ENCODE measurements around the gene PAPPA. TPM values are rescaled to one million over a fixed set of nuclear protein-coding genes. Genes with fewer than 3 reads are reported as not detected.

PAPPA gene
- total RNA-seq, 6 experiments from 2014 or later, result 0.07 to 0.50 (median 0.32) TPM

GRCh38 chr9:116382053-116382452, 228.5 kb downstream of the PAPPA start:
- Histone ChIP-seq H3K4me1 (no peaks in the 10 kb centered on the region), H3K27ac (no peak overlapping the region), H3K4me3 (no peak overlapping the region), H3K27me3 (no peaks in the 10 kb centered on the region), H3K9me3 (no peaks in the 10 kb centered on the region), H3K36me3 (no peaks in the 10 kb centered on the region)
- no peak for DNase-seq
- ATAC-seq, result no peak
- 80% methylated on average over 1 of the region's 4 CpGs for WGBS (ENCODE audit: insufficient coverage, low coverage, low lambda C conversion rate, missing lambda C conversion rate)
- intact Hi-C loops (cut with DNase I), result no loop called here
- TF ChIP-seq POLR2A (IDR thresholded peaks at IDR 0.05) (no peak), CTCF (IDR thresholded peaks at IDR 0.05) (no peak)

- TF ChIP-seq CTCF (IDR thresholded peaks at IDR 0.05), result no peak
- TF ChIP-seq POLR2A (IDR thresholded peaks at IDR 0.05), result no peak
- H3K27ac ChIP-seq, result no peak overlapping the region
- no peak overlapping the region for H3K4me3 ChIP-seq
- no peaks in the 10 kb centered on the region for H3K36me3 ChIP-seq
- DNase-seq (no peak), ATAC-seq (no peak)
- H3K4me1 ChIP-seq, result no peaks in the 10 kb centered on the region
- no peaks in the 10 kb centered on the region for H3K9me3 ChIP-seq
- 80% methylated on average over 5 of the region's 5 CpGs for WGBS (ENCODE audit: insufficient coverage, low coverage, low lambda C conversion rate, missing lambda C conversion rate)
- H3K27me3 ChIP-seq, result no peaks in the 10 kb centered on the region
- intact Hi-C loops (cut with DNase I), result no loop called here
Measured at GRCh38 chr9:116383133-116383532, 229.5 kb downstream of the PAPPA start.

- TF ChIP-seq POLR2A (IDR thresholded peaks at IDR 0.05) (no peak), CTCF (IDR thresholded peaks at IDR 0.05) (no peak)
- ATAC-seq, result no peak
- H3K27ac ChIP-seq, result no peak overlapping the region
- H3K4me3 ChIP-seq, result no peak overlapping the region
- H3K4me1 ChIP-seq, result no peaks in the 10 kb centered on the region
- H3K27me3 ChIP-seq, result no peaks in the 10 kb centered on the region
- 78% methylated on average over 4 of the region's 4 CpGs for WGBS (ENCODE audit: insufficient coverage, low coverage, low lambda C conversion rate, missing lambda C conversion rate)
- H3K36me3 ChIP-seq, result no peaks in the 10 kb centered on the region
- no peaks in the 10 kb centered on the region for H3K9me3 ChIP-seq
- no peak for DNase-seq
- intact Hi-C loops (cut with DNase I), result no loop called here
Measured at GRCh38 chr9:116383936-116384335, 230.3 kb downstream of the PAPPA start.

- H3K4me1 ChIP-seq, result no peaks in the 10 kb centered on the region
- no peak for TF ChIP-seq CTCF (IDR thresholded peaks at IDR 0.05)
- TF ChIP-seq POLR2A (IDR thresholded peaks at IDR 0.05), result no peak
- H3K27ac ChIP-seq, result no peak overlapping the region
- H3K9me3 ChIP-seq, result no peaks in the 10 kb centered on the region
- no peak for DNase-seq
- H3K4me3 ChIP-seq, result no peak overlapping the region
- WGBS (ENCODE audit: insufficient coverage, low coverage, low lambda C conversion rate, missing lambda C conversion rate), result 38% methylated on average over 1 of the region's 6 CpGs
- no peaks in the 10 kb centered on the region for H3K27me3 ChIP-seq
- intact Hi-C loops (cut with DNase I), result no loop called here
- H3K36me3 ChIP-seq, result no peaks in the 10 kb centered on the region
- ATAC-seq, result no peak
Measured at GRCh38 chr9:116387934-116388698, 234.5 kb downstream of the PAPPA start.
